HCT116 (cell line): ENCODE data around the gene RBM19. TPM values are rescaled to one million over a fixed set of nuclear protein-coding genes. Genes with fewer than 3 reads are reported as not detected.

ENCODE experiments used
- ATAC-seq: fragments of 200-7000 bp; cut with Tn5 transposase; 2 replicates; pipeline ENCODE4 v1.9.1; 2020; ENCODE audit warnings: mild to moderate bottlenecking, moderate library complexity
- BruUV-seq: library from RNA; stranded (reverse); fragments of 400-500 nt; replicated peaks from 2 replicates; lab custom pipeline; 2021; lab: Mats Ljungman, UMichigan
- CTCF ChIA-PET: fragments of 300-600 bp; sonication (Branson Sonifier 250); formaldehyde crosslinking; loops from one replicate; lab custom pipeline; 2021; ENCODE audit warnings: antibody characterized with exemption; lab: Charles Lee
- POLR2A ChIA-PET: fragments of 300-600, 350-600 bp; sonication (Branson Sonifier 250); formaldehyde crosslinking; loops from one replicate; lab custom pipeline; 2021; ENCODE audit warnings: antibody characterized with exemption; lab: Charles Lee
- RAD21 ChIA-PET, 2 experiments: fragments of 300-600 bp; sonication (Branson Sonifier 250); formaldehyde crosslinking; loops; one replicate each; lab custom pipeline; 2023; ENCODE audit warnings: low total read pairs in 2 of 2; ENCODE audit not compliant: uncharacterized antibody in 2 of 2, unreplicated experiment in 2 of 2, low non-redundant PET in 1 of 2; lab: Charles Lee
- DNase-seq: peaks from one replicate; pipeline ENCODE4 v3.0.0-alpha.2; 2010; ENCODE audit warnings: low read depth, low spot score
- H2AFZ ChIP-seq: fragments of 200-600 bp; shearing (Covaris generic), sonication (generic); 2 replicates; pipeline ENCODE4 v1.6.1; 2017; ENCODE audit warnings: low read depth, mixed run types, mixed read lengths, antibody characterized with exemption, low read length; ENCODE audit not compliant: poor library complexity, severe bottlenecking
- H3K27ac ChIP-seq: 2 replicates; pipeline ENCODE4 v1.5.1; 2012; ENCODE audit warnings: low read depth, low read length
- H3K27me3 ChIP-seq: fragments of 200-600 bp; sonication (generic); 2 replicates; pipeline ENCODE4 v1.6.1; 2016; ENCODE audit warnings: mixed run types, low read length, mixed read lengths; ENCODE audit not compliant: insufficient read depth
- H3K36me3 ChIP-seq, 2 experiments: fragments of 200-500 bp in 1 of 2; fragments of 200-600 bp in 1 of 2; sonication (Bioruptor generic) in 1 of 2; sonication (generic) in 1 of 2; 2 replicates each; pipeline versions ENCODE4 v1.5.1 to v1.6.1; 2014 to 2016; ENCODE audit warnings: low read length in 2 of 2, inconsistent platforms in 1 of 2, mixed read lengths in 1 of 2, mixed run types in 1 of 2; ENCODE audit not compliant: insufficient read depth in 2 of 2, control insufficient read depth in 1 of 2
- H3K4me1 ChIP-seq, 2 experiments: fragments of 200-600 bp in 1 of 2; sonication (generic) in 1 of 2; 2 replicates each; pipeline versions ENCODE4 v1.5.1 to v1.6.1; 2012 to 2017; ENCODE audit warnings: low read length in 2 of 2, inconsistent platforms in 1 of 2, mild to moderate bottlenecking in 1 of 2, mixed read lengths in 1 of 2, mixed run types in 1 of 2, moderate library complexity in 1 of 2; ENCODE audit not compliant: insufficient read depth in 2 of 2, control insufficient read depth in 1 of 2
- H3K4me2 ChIP-seq: fragments of 200-600 bp; sonication (generic); 2 replicates; pipeline ENCODE4 v1.6.1; 2017; ENCODE audit warnings: mixed run types, low read length, mixed read lengths
- H3K4me3 ChIP-seq, 2 experiments: fragments of 200-600 bp in 1 of 2; sonication (generic) in 1 of 2; replicated peaks in 1 of 2; 2 replicates each; pipeline ENCODE4 v1.5.1; 2011 to 2016; ENCODE audit warnings: low read length in 2 of 2, control low read depth in 1 of 2, low read depth in 1 of 2, mild to moderate bottlenecking in 1 of 2, mixed read lengths in 1 of 2, mixed run types in 1 of 2
- H3K79me2 ChIP-seq: fragments of 200-600 bp; sonication (generic); 2 replicates; pipeline ENCODE4 v1.6.1; 2017; ENCODE audit warnings: mild to moderate bottlenecking, mixed run types, low read length, moderate library complexity, mixed read lengths; ENCODE audit not compliant: insufficient read depth
- H3K9ac ChIP-seq: fragments of 200-600 bp; sonication (generic); 2 replicates; pipeline ENCODE4 v1.6.1; 2016; ENCODE audit warnings: low read length, mixed read lengths
- H3K9me2 ChIP-seq: fragments of 200-600 bp; sonication (generic), shearing (Covaris generic); 2 replicates; pipeline ENCODE4 v1.6.1; 2017; ENCODE audit warnings: mixed run types, mild to moderate bottlenecking, moderate library complexity; ENCODE audit not compliant: insufficient read depth
- H3K9me3 ChIP-seq, 2 experiments: fragments of 200-500 bp in 1 of 2; fragments of 200-600 bp in 1 of 2; sonication (Bioruptor generic) in 1 of 2; sonication (generic) in 1 of 2; 2 replicates each; pipeline ENCODE4 v1.6.1; 2014 to 2017; ENCODE audit warnings: low read length in 2 of 2, mixed read lengths in 2 of 2, inconsistent platforms in 1 of 2, low read depth in 1 of 2, mild to moderate bottlenecking in 1 of 2, mixed run types in 1 of 2, moderate library complexity in 1 of 2; ENCODE audit not compliant: control insufficient read depth in 1 of 2, insufficient read depth in 1 of 2
- H4K20me1 ChIP-seq: fragments of 200-600 bp; sonication (generic), shearing (Covaris generic); 2 replicates; pipeline ENCODE4 v1.6.1; 2017; ENCODE audit warnings: mixed run types, mild to moderate bottlenecking, moderate library complexity; ENCODE audit not compliant: insufficient read depth
- CBX3 ChIP-seq: IDR thresholded peaks from 2 replicates; pipeline ENCODE4 v1.6.1; 2012; ENCODE audit warnings: low read depth
- EZH2 ChIP-seq: fragments of 200-600 bp; sonication (generic); IDR thresholded peaks from 2 replicates; pipeline ENCODE4 v1.6.1; 2017; ENCODE audit warnings: antibody characterized with exemption, mixed run types
- POLR2A ChIP-seq: IDR thresholded peaks from 2 replicates; pipeline ENCODE4 v1.7.0; 2011; ENCODE audit warnings: borderline replicate concordance; ENCODE audit not compliant: insufficient read depth, insufficient read length; ENCODE audit errors: extremely low read depth
- POLR2AphosphoS5 ChIP-seq: IDR thresholded peaks from 2 replicates; pipeline ENCODE4 v1.6.1; 2011; ENCODE audit warnings: mild to moderate bottlenecking, low read depth, low read length, moderate library complexity
- RAD21 ChIP-seq: IDR thresholded peaks from 2 replicates; pipeline ENCODE4 v1.6.1; 2012; ENCODE audit warnings: low read depth, mild to moderate bottlenecking
- SP1 ChIP-seq: IDR thresholded peaks from 2 replicates; pipeline ENCODE4 v1.6.1; 2012; ENCODE audit warnings: low read depth
- SRF ChIP-seq: IDR thresholded peaks from 2 replicates; pipeline ENCODE4 v1.6.1; 2012; ENCODE audit warnings: low read depth
- YY1 ChIP-seq: IDR thresholded peaks from 2 replicates; pipeline ENCODE4 v1.6.1; 2011; ENCODE audit warnings: low read length, low read depth, moderate library complexity, mild to moderate bottlenecking; ENCODE audit not compliant: insufficient replicate concordance; ENCODE audit errors: extremely low read depth
- ZFX ChIP-seq: fragments of 450-650 bp; IDR thresholded peaks from 2 replicates; pipeline ENCODE4 v1.6.1; 2017
- ZNF274 ChIP-seq: fragments of 200-500 bp; sonication (Bioruptor generic); IDR thresholded peaks from 2 replicates; pipeline ENCODE4 v1.6.1; 2014; ENCODE audit warnings: mild to moderate bottlenecking, low read depth, low read length, inconsistent platforms
- intact Hi-C: fragments of 100-400 bp; cut with micrococcal nuclease; formaldehyde crosslinking; loops from 2 replicates; pipeline ENCODE4 v1.10.0; 2022
- total RNA-seq: library from RNA; stranded (reverse); gene quantifications from one replicate; pipeline ENCODE4 v1.2.1, GENCODE V29; 2021; ENCODE audit not compliant: unreplicated experiment
- TF ChIP-seq, protein P1 (sequence below): IDR thresholded peaks from 2 replicates; pipeline ENCODE4 v1.6.1; 2012
- TF ChIP-seq, protein P2 (sequence below): IDR thresholded peaks from 2 replicates; pipeline ENCODE4 v1.6.1; 2012; ENCODE audit warnings: low read depth
- TF ChIP-seq, protein P3 (sequence below): IDR thresholded peaks from 2 replicates; pipeline ENCODE4 v1.6.1; 2012
- TF ChIP-seq, protein P4 (sequence below), 3 experiments: fragments of 200-600 bp in 1 of 3; sonication (generic) in 1 of 3; IDR thresholded peaks in 2 of 3; conservative IDR thresholded peaks in 1 of 3; 2 replicates each; pipeline ENCODE4 v1.5.1; 2012 to 2017; ENCODE audit warnings: low read depth in 2 of 3, low read length in 2 of 3, antibody characterized with exemption in 1 of 3, borderline replicate concordance in 1 of 3, control low read depth in 1 of 3, mild to moderate bottlenecking in 1 of 3, mixed read lengths in 1 of 3, mixed run types in 1 of 3, moderate library complexity in 1 of 3; ENCODE audit not compliant: insufficient read depth in 1 of 3

Gene RBM19
- total RNA-seq, 1 experiment from 2014 or later, result 30.7 TPM

DNA sequence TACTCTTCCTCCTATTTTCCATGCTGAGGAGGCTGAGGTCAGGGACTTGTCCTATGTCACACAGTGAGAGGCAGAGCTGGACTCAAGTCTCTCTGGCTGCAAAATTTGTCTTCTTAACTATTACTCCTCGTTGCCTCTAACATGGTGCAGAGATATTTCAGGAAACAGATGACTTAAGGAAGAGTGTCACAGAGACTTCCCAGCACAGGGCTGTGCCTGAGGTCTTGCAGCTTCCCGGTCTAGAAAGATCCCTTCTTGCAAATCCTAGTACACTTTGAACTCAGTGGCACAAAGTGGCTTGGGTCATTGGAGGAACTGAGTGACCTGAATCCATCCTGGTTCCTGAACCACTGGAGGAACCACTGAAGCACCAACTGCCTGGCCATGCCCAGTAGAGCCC, 17.1 kb upstream of the RBM19 start:
- Histone ChIP-seq H3K9me2 (no peaks in the 10 kb centered on the region), H3K27ac (no peak overlapping the region), H3K4me3 (no peak overlapping the region), H3K9ac (no peak overlapping the region)
- ChIA-PET CTCF (interaction anchor here (2.1 kb wide), 1 partner anchor 525 kb away, joined by 7 read pairs; no protein-coding TSS in a partner anchor), POLR2A (no interaction called here)
- TF ChIP-seq ZNF274, result no peak
- no peak for TF ChIP-seq SP1
- TF ChIP-seq RAD21, result no peak
- no peak for TF ChIP-seq EZH2
- TF ChIP-seq, protein P1, sequence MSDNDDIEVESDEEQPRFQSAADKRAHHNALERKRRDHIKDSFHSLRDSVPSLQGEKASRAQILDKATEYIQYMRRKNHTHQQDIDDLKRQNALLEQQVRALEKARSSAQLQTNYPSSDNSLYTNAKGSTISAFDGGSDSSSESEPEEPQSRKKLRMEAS, result no peak
- TF ChIP-seq POLR2A, result no peak
- TF ChIP-seq CBX3, result no peak
- TF ChIP-seq YY1, result no peak
- TF ChIP-seq SRF, result no peak
- TF ChIP-seq, all 23 proteins: peak for 0
- no TSS peak for BruUV-seq
- RAD21 ChIA-PET, result interaction anchor here in 1 of 2 experiments (1.2 kb wide), 1 partner anchor 526 kb away, joined by 3 read pairs; no protein-coding TSS in a partner anchor
- DNase-seq (no peak), ATAC-seq (no peak)
- H3K4me2 ChIP-seq, result no peak overlapping the region
- no peak overlapping the region for H2AFZ ChIP-seq
- no peaks in the 10 kb centered on the region for H3K4me1 ChIP-seq
- no peaks in the 10 kb centered on the region for H4K20me1 ChIP-seq
- intact Hi-C loops, result no loop called here
- H3K9me3 ChIP-seq, result no peaks in the 10 kb centered on the region
- H3K27me3 ChIP-seq, result peaks cover 66% of the 10 kb centered on the region
- no peaks in the 10 kb centered on the region for H3K79me2 ChIP-seq
- H3K36me3 ChIP-seq, result no peaks in the 10 kb centered on the region

DNA sequence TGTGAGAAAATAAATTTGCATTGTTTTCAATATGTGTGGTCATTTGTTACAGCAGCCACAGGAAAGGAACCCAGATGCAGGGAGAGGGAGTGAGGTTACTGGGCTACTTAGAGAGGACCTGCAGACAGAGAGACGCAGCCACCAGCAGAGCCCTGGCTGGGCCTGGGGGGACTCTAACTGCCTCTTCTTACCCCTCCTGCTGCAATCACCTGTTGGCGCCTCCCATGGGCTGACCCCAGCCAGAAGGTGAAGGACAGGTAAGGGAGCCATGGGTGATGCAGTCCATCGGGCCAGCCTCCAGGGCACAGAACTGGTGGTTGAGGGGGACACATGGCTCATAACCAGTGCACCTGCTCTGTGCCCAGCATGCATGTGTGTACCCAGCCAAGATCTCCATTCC, 15.8 kb upstream of the RBM19 start:
- no peak for DNase-seq
- no peaks in the 10 kb centered on the region for H4K20me1 ChIP-seq
- no peaks in the 10 kb centered on the region for H3K36me3 ChIP-seq
- ChIA-PET CTCF (interaction anchor here (2.1 kb wide), 1 partner anchor 527 kb away, joined by 7 read pairs; no protein-coding TSS in a partner anchor), RAD21 (no interaction called here), POLR2A (no interaction called here)
- H3K9ac ChIP-seq, result no peak overlapping the region
- H3K4me2 ChIP-seq, result no peak overlapping the region
- no TSS peak for BruUV-seq
- intact Hi-C loops, result loop anchor here (2.0 kb wide), 1 partner anchor 655 kb away; no protein-coding TSS in a partner anchor
- no peaks in the 10 kb centered on the region for H3K79me2 ChIP-seq
- no peaks in the 10 kb centered on the region for H3K9me2 ChIP-seq
- H3K27ac ChIP-seq, result no peak overlapping the region
- H3K9me3 ChIP-seq, result no peaks in the 10 kb centered on the region
- no peak overlapping the region for H3K4me3 ChIP-seq
- no peak overlapping the region for H2AFZ ChIP-seq
- no peaks in the 10 kb centered on the region for H3K4me1 ChIP-seq
- no peak for ATAC-seq
- peaks cover 55% of the 10 kb centered on the region for H3K27me3 ChIP-seq
- TF ChIP-seq POLR2AphosphoS5 (no peak), ZFX (no peak), EZH2 (no peak), SP1 (no peak), ZNF274 (no peak)
- TF ChIP-seq, protein P2, sequence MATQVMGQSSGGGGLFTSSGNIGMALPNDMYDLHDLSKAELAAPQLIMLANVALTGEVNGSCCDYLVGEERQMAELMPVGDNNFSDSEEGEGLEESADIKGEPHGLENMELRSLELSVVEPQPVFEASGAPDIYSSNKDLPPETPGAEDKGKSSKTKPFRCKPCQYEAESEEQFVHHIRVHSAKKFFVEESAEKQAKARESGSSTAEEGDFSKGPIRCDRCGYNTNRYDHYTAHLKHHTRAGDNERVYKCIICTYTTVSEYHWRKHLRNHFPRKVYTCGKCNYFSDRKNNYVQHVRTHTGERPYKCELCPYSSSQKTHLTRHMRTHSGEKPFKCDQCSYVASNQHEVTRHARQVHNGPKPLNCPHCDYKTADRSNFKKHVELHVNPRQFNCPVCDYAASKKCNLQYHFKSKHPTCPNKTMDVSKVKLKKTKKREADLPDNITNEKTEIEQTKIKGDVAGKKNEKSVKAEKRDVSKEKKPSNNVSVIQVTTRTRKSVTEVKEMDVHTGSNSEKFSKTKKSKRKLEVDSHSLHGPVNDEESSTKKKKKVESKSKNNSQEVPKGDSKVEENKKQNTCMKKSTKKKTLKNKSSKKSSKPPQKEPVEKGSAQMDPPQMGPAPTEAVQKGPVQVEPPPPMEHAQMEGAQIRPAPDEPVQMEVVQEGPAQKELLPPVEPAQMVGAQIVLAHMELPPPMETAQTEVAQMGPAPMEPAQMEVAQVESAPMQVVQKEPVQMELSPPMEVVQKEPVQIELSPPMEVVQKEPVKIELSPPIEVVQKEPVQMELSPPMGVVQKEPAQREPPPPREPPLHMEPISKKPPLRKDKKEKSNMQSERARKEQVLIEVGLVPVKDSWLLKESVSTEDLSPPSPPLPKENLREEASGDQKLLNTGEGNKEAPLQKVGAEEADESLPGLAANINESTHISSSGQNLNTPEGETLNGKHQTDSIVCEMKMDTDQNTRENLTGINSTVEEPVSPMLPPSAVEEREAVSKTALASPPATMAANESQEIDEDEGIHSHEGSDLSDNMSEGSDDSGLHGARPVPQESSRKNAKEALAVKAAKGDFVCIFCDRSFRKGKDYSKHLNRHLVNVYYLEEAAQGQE, result no peak
- TF ChIP-seq, protein P3, sequence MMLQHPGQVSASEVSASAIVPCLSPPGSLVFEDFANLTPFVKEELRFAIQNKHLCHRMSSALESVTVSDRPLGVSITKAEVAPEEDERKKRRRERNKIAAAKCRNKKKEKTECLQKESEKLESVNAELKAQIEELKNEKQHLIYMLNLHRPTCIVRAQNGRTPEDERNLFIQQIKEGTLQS, result no peak
- TF ChIP-seq, protein P4, sequence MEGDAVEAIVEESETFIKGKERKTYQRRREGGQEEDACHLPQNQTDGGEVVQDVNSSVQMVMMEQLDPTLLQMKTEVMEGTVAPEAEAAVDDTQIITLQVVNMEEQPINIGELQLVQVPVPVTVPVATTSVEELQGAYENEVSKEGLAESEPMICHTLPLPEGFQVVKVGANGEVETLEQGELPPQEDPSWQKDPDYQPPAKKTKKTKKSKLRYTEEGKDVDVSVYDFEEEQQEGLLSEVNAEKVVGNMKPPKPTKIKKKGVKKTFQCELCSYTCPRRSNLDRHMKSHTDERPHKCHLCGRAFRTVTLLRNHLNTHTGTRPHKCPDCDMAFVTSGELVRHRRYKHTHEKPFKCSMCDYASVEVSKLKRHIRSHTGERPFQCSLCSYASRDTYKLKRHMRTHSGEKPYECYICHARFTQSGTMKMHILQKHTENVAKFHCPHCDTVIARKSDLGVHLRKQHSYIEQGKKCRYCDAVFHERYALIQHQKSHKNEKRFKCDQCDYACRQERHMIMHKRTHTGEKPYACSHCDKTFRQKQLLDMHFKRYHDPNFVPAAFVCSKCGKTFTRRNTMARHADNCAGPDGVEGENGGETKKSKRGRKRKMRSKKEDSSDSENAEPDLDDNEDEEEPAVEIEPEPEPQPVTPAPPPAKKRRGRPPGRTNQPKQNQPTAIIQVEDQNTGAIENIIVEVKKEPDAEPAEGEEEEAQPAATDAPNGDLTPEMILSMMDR (IDR thresholded peaks at IDR 0.05 in 2 of 3, conservative IDR thresholded peaks at IDR 0.05 in 1 of 3; ENCODE audit: borderline replicate concordance in 1 of 3, insufficient read depth in 1 of 3, low read depth in 2 of 3, low read length in 2 of 3), result no peak
